H1 (cell line): ENCODE results near the gene DUXB.

ENCODE experiments used
- ATF3 ChIP-seq: IDR thresholded peaks from 2 replicates; pipeline ENCODE4 v1.6.1; 2011; ENCODE audit warnings: low read depth, mild to moderate bottlenecking, low read length; ENCODE audit not compliant: insufficient read depth
- CTCF ChIP-seq, 3 experiments: IDR thresholded peaks; 1 replicate in 2 of 3; 2 replicates in 1 of 3; pipeline versions ENCODE4 v1.5.1 to v1.6.1; 2011; ENCODE audit warnings: low read length in 3 of 3, mild to moderate bottlenecking in 3 of 3, inconsistent platforms in 2 of 3, low read depth in 1 of 3, moderate library complexity in 1 of 3; ENCODE audit not compliant: insufficient read depth in 1 of 3; ENCODE audit errors: control extremely low read depth in 1 of 3
- JUN ChIP-seq: IDR thresholded peaks from 2 replicates; pipeline ENCODE4 v1.6.1; 2011; ENCODE audit warnings: low read depth, mild to moderate bottlenecking, improper control_type of control experiment, low read length
- MAX ChIP-seq: IDR thresholded peaks from 2 replicates; pipeline ENCODE4 v1.6.1; 2012; ENCODE audit warnings: inconsistent platforms
- POLR2A ChIP-seq, 2 experiments: IDR thresholded peaks; 1 replicate in 1 of 2; 2 replicates in 1 of 2; pipeline ENCODE4 v1.6.1; 2011; ENCODE audit warnings: low read depth in 2 of 2, low read length in 2 of 2, mild to moderate bottlenecking in 2 of 2; ENCODE audit errors: control extremely low read depth in 1 of 2

- no peak for TF ChIP-seq MAX
- TF ChIP-seq JUN, result no peak
- no peak for TF ChIP-seq CTCF (IDR thresholded peaks at IDR 0.05; ENCODE audit: control extremely low read depth in 1 of 3, insufficient read depth in 1 of 3, low read depth in 1 of 3, low read length in 3 of 3)
- TF ChIP-seq POLR2A (IDR thresholded peaks at IDR 0.05; ENCODE audit: control extremely low read depth in 1 of 2, low read depth in 2 of 2, low read length in 2 of 2), result no peak
- TF ChIP-seq ATF3, result no peak
These were observed 17.2 kb upstream of the DUXB start for GRCh38 chr16:75718452-75718851.
